ENCODE data around the gene PKNOX1. TPM values are rescaled to one million over a fixed set of nuclear protein-coding genes. Genes with fewer than 3 reads are reported as not detected.

Gene PKNOX1
- total RNA-seq, 4 donors from 2014 or later, result 7.7 to 19.6 (median 9.5) TPM

- intact Hi-C loops (cut with DNase I), result no loop called here
- TF ChIP-seq POLR2A (IDR thresholded peaks at IDR 0.05) (no peak), CTCF (IDR thresholded peaks at IDR 0.05) (peak in 3 of 6 experiments; percentile 33 to 39 (median 38))
- no peaks in the 10 kb centered on the region for H3K36me3 ChIP-seq
- DNase-seq, result no peak
- 75 to 88% methylated on average over 7 to 11 of the region's 19 CpGs for WGBS, 2 donors
- H3K4me3 ChIP-seq, result peak overlapping the region; percentile 51 to 94 (median 78)
- peak overlapping the region; percentile 93 to 100 (median 97) for H3K27ac ChIP-seq
- H3K27me3 ChIP-seq, result no peaks in the 10 kb centered on the region
- no peaks in the 10 kb centered on the region for H3K9me3 ChIP-seq
- H3K4me1 ChIP-seq, result peaks cover 0 to 36% (median 26%) of the 10 kb centered on the region in 3 donors
Measured at GRCh38 chr21:42973309-42973990, 912 bp upstream of the PKNOX1 start.

GRCh38 chr21:42974832-42975820 is 764 bp downstream of the PKNOX1 start:
- TF ChIP-seq CTCF (IDR thresholded peaks at IDR 0.05) (no peak), POLR2A (IDR thresholded peaks at IDR 0.05) (peak in 2 of 4 donors; percentile 30 to 34)
- intact Hi-C loops (cut with DNase I), result no loop called here
- peaks cover 0 to 40% (median 26%) of the 10 kb centered on the region in 3 donors for H3K4me1 ChIP-seq
- no peaks in the 10 kb centered on the region for H3K9me3 ChIP-seq
- H3K27ac ChIP-seq, result peak overlapping the region; percentile 98 to 100 (median 100)
- peak overlapping the region; percentile 68 to 94 (median 88) for H3K4me3 ChIP-seq
- no peak for DNase-seq
- 0% methylated on average over 3 to 21 of the region's 125 CpGs for WGBS, 2 donors
- H3K27me3 ChIP-seq, result no peaks in the 10 kb centered on the region
- no peaks in the 10 kb centered on the region for H3K36me3 ChIP-seq

GRCh38 chr21:42975886-42976608 is 1.7 kb downstream of the PKNOX1 start:
- H3K36me3 ChIP-seq, result no peaks in the 10 kb centered on the region
- H3K27ac ChIP-seq, result peak overlapping the region; percentile 98 to 100 (median 100)
- DNase-seq, result no peak
- H3K9me3 ChIP-seq, result no peaks in the 10 kb centered on the region
- intact Hi-C loops (cut with DNase I), result no loop called here
- 39 to 42% methylated on average over 6 of the region's 6 CpGs for WGBS, 2 donors
- TF ChIP-seq CTCF (IDR thresholded peaks at IDR 0.05) (no peak), POLR2A (IDR thresholded peaks at IDR 0.05) (no peak)
- peak overlapping the region; percentile 68 to 94 (median 88) for H3K4me3 ChIP-seq
- H3K4me1 ChIP-seq, result peaks cover 0 to 49% (median 26%) of the 10 kb centered on the region in 3 donors
- H3K27me3 ChIP-seq, result no peaks in the 10 kb centered on the region

GRCh38 chr21:42980312-42981213 is 6.2 kb downstream of the PKNOX1 start:
- intact Hi-C loops (cut with DNase I), result no loop called here
- no peaks in the 10 kb centered on the region for H3K9me3 ChIP-seq
- DNase-seq, result no peak
- no peaks in the 10 kb centered on the region for H3K27me3 ChIP-seq
- H3K4me3 ChIP-seq, result no peak overlapping the region
- TF ChIP-seq CTCF (IDR thresholded peaks at IDR 0.05) (no peak), POLR2A (IDR thresholded peaks at IDR 0.05) (no peak)
- H3K4me1 ChIP-seq, result peaks cover 0 to 36% (median 14%) of the 10 kb centered on the region in 3 donors
- no peak overlapping the region for H3K27ac ChIP-seq
- no peaks in the 10 kb centered on the region for H3K36me3 ChIP-seq
- 72 to 74% methylated on average over 10 of the region's 10 CpGs for WGBS, 2 donors

Data from esophagus squamous epithelium (tissue), 5 donors.